Psoas muscle (tissue), 8 donors: ENCODE measurements around the gene PIP5K1B. TPM values are rescaled to one million over a fixed set of nuclear protein-coding genes. Genes with fewer than 3 reads are reported as not detected.
A peak's percentile ranks its signal among the peaks of the same experiment; 100 is the strongest.

ENCODE experiments used
- ATAC-seq, 4 donors: fragments of 200-7000 bp; cut with Tn5 transposase; one replicate each; pipeline ENCODE4 v1.9.1; 2020; ENCODE audit warnings: moderate library complexity in 3 of 4, mild to moderate bottlenecking in 2 of 4
- DNase-seq, 2 donors: peaks; one replicate each; pipeline ENCODE4 v3.0.0-alpha.2; 2020
- H3K27ac ChIP-seq: fragments of 200-600 bp; one replicate; pipeline ENCODE4 v1.8.0; 2022
- H3K27me3 ChIP-seq, 3 donors: fragments of 200-600 bp in 1 of 3; one replicate each; pipeline versions ENCODE4 v1.6.1 to v1.8.0; 2013 to 2022; ENCODE audit warnings: low read length in 2 of 3, mild to moderate bottlenecking in 2 of 3, moderate library complexity in 1 of 3; ENCODE audit not compliant: insufficient read depth in 3 of 3
- H3K36me3 ChIP-seq, 2 donors: fragments of 200-600 bp in 1 of 2; one replicate each; pipeline versions ENCODE4 v1.6.1 to v1.8.0; 2013 to 2022; ENCODE audit warnings: low read depth in 1 of 2, mild to moderate bottlenecking in 1 of 2, moderate library complexity in 1 of 2; ENCODE audit not compliant: insufficient read depth in 1 of 2
- H3K4me1 ChIP-seq: fragments of 200-600 bp; one replicate; pipeline ENCODE4 v1.8.0; 2022
- H3K4me3 ChIP-seq: fragments of 200-600 bp; one replicate; pipeline ENCODE4 v1.8.0; 2022; ENCODE audit warnings: mild to moderate bottlenecking
- H3K9me3 ChIP-seq: fragments of 200-600 bp; one replicate; pipeline ENCODE4 v1.8.0; 2022
- CTCF ChIP-seq: fragments of 200-600 bp; IDR thresholded peaks from one replicate; pipeline ENCODE4 v1.8.0; 2022; ENCODE audit warnings: antibody characterized with exemption
- WGBS, 3 donors: extraction: QIAGEN DNeasy Blood & Tissue Kit; methylation state at CpG; one replicate each; pipeline versions ENCODE4 v1.1.6 to v1.1.7; 2013; 5-methylcytosine and 5-hydroxymethylcytosine counted together
- intact Hi-C, 2 donors: fragments of 100-400 bp; cut with DNase I; formaldehyde crosslinking; loops; one replicate each; pipeline versions ENCODE4 v1.11.0 to v1.14.2; 2022
- polyA plus RNA-seq, 3 donors: library from polyadenylated mRNA; stranded (reverse); fragments of 200-250 nt; gene quantifications; one replicate each; pipeline ENCODE4 v1.2.3, GENCODE V29; 2013
- total RNA-seq, 4 donors: library from RNA; stranded (reverse); fragmentation: NEBNext Ultra II Directional in 2 of 4; extraction: Animal tissue kit (Norgen Biotek cat#: 25700) in 2 of 4; gene quantifications; one replicate each; pipeline versions ENCODE4 v1.2.1 to v1.2.4, GENCODE V29; 2021 to 2023
- donor health status: healthy with polysubstance abuse.
- donor health status: DM: no; HTN: no; CAD: no; lungs with moderate emphysema.
- donor health status: Bipolar disorder and iron deficiency.
- donor health status: healthy.
- donor health status: DM: yes; HTN: yes; CAD: no.
- donor health status: DM: no; HTN: no; CAD: no.
- donor health status: DM: no; HTN: no; CAD: no.
- donor health status: DM: yes; HTN: yes; CAD: no.

The PIP5K1B gene
- total and polyA plus RNA-seq, 7 donors = 0.48 to 2.5 (median 1.7) TPM

DNA sequence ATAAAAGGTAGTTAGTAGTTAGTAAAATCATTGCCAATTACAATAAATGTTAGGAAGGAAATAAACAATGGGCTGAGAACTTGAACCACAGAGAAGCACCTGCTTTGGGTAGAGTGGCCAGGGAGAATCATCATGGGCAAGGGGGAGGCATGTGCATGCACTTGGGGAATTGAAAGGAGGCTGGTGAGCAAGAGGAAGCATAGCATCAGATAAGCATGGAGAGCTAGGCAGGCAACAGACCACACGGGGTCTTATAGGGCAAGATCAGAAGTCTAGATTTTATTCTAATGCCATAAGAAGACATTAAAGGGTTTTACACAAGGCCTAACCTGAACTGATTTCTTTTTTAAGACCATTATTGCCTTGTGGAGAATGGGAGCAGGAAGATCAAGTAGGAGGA lies 93.4 kb downstream of the PIP5K1B start:
- no peak for TF ChIP-seq CTCF
- WGBS, 3 donors = 60 to 78% (median 71%) methylated on average over 1 of the region's 1 CpG
- H3K4me1 ChIP-seq = no peaks in the 10 kb centered on the region
- H3K9me3 ChIP-seq = no peaks in the 10 kb centered on the region
- intact Hi-C loops = no loop called here
- H3K27ac ChIP-seq = no peak overlapping the region
- no peaks in the 10 kb centered on the region for H3K27me3 ChIP-seq
- no peak overlapping the region for H3K4me3 ChIP-seq
- DNase-seq = no peak
- no peak for ATAC-seq
- H3K36me3 ChIP-seq = no peaks in the 10 kb centered on the region

GRCh38 chr9:68800836-68801235 lies 95.8 kb downstream of the PIP5K1B start:
- DNase-seq (no peak), ATAC-seq (no peak)
- Histone ChIP-seq H3K4me1 (peaks cover 12% of the 10 kb centered on the region), H3K36me3 (no peaks in the 10 kb centered on the region), H3K27ac (no peak overlapping the region), H3K4me3 (no peak overlapping the region), H3K9me3 (no peaks in the 10 kb centered on the region), H3K27me3 (no peaks in the 10 kb centered on the region)
- 74 to 79% (median 77%) methylated on average over 2 of the region's 2 CpGs for WGBS, 3 donors
- TF ChIP-seq CTCF = no peak
- intact Hi-C loops = loop anchor here (10.0 kb wide), 4 partner anchors 54 to 206 kb away; no protein-coding TSS in a partner anchor

DNA sequence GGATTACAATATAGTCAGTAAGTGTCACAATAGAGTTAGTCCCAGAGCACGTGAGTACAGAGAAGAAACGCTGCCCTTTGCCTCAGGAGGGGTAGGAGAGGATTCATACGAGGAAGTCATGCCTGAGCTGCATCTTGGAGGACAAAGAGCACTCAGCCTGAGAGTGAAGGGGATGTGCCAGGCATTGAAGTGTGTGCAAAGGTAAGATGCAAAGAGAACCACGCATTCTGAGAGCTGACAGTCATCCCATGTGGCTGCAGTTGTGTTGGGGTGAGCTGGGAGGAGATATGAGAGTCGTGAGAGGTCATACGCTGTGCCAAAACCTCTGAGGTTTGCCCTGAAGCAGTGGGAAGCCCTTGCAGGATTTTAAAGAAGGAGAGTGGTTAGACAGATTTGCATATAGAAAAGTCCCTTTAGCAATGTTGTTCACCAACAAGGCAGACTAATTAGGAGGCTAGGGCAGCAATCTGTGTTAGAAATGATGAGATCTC lies 97.5 kb downstream of the PIP5K1B start:
- TF ChIP-seq CTCF = no peak
- Histone ChIP-seq H3K4me1 (peaks cover 16% of the 10 kb centered on the region), H3K27me3 (no peaks in the 10 kb centered on the region), H3K36me3 (no peaks in the 10 kb centered on the region), H3K9me3 (no peaks in the 10 kb centered on the region), H3K4me3 (no peak overlapping the region), H3K27ac (no peak overlapping the region)
- no peak for DNase-seq
- 55 to 71% (median 68%) methylated on average over 6 of the region's 6 CpGs for WGBS, 3 donors
- intact Hi-C loops = loop anchor here (10.0 kb wide), 4 partner anchors 52 to 208 kb away; no protein-coding TSS in a partner anchor
- ATAC-seq = no peak

- Histone ChIP-seq H3K27me3 (no peaks in the 10 kb centered on the region), H3K27ac (no peak overlapping the region), H3K36me3 (no peaks in the 10 kb centered on the region), H3K9me3 (no peaks in the 10 kb centered on the region), H3K4me3 (no peak overlapping the region), H3K4me1 (peaks cover 16% of the 10 kb centered on the region)
- intact Hi-C loops = loop anchor here (10.0 kb wide), 4 partner anchors 50 to 210 kb away; no protein-coding TSS in a partner anchor
- TF ChIP-seq CTCF = no peak
- DNase-seq (no peak), ATAC-seq (peak; percentile 63 to 96 (median 88))
- WGBS, 3 donors = 46 to 65% (median 48%) methylated on average over 11 of the region's 11 CpGs
Measured at GRCh38 chr9:68804911-68805889, 100.2 kb downstream of the PIP5K1B start.
